ENCODE data around the gene ARNT2.

DNA sequence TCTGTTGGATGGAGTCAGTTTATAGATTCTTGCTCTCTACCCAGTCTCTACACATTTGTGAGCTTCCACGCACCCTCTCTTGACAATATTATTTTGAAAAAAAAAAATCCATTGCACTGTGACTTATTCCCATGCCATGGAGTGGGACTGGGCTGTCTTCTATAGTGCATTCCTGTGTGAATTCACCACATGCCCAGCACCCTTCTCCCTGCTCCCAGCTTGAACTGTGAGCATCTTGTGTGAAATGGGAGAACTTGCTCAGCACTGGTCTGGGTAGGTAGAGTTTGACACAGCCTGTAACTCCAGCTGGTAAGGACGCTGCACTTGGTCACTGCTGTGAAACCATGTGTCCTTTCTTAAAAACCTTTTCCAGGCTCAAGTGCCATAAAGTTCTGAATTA, 91.9 kb downstream of the ARNT2 start:
- TF ChIP-seq, protein P1, sequence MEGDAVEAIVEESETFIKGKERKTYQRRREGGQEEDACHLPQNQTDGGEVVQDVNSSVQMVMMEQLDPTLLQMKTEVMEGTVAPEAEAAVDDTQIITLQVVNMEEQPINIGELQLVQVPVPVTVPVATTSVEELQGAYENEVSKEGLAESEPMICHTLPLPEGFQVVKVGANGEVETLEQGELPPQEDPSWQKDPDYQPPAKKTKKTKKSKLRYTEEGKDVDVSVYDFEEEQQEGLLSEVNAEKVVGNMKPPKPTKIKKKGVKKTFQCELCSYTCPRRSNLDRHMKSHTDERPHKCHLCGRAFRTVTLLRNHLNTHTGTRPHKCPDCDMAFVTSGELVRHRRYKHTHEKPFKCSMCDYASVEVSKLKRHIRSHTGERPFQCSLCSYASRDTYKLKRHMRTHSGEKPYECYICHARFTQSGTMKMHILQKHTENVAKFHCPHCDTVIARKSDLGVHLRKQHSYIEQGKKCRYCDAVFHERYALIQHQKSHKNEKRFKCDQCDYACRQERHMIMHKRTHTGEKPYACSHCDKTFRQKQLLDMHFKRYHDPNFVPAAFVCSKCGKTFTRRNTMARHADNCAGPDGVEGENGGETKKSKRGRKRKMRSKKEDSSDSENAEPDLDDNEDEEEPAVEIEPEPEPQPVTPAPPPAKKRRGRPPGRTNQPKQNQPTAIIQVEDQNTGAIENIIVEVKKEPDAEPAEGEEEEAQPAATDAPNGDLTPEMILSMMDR (IDR thresholded peaks at IDR 0.05; ENCODE audit: low read length): no peak
- TF ChIP-seq EZH2phosphoT487 (IDR thresholded peaks at IDR 0.05; ENCODE audit: low read length): no peak
- TF ChIP-seq EZH2 (optimal IDR thresholded peaks at IDR 0.05; ENCODE audit: low read depth, low read length): no peak
